ENCODE results near the gene RAB22A.

Gene RAB22A, protein sequence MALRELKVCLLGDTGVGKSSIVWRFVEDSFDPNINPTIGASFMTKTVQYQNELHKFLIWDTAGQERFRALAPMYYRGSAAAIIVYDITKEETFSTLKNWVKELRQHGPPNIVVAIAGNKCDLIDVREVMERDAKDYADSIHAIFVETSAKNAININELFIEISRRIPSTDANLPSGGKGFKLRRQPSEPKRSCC

DNA sequence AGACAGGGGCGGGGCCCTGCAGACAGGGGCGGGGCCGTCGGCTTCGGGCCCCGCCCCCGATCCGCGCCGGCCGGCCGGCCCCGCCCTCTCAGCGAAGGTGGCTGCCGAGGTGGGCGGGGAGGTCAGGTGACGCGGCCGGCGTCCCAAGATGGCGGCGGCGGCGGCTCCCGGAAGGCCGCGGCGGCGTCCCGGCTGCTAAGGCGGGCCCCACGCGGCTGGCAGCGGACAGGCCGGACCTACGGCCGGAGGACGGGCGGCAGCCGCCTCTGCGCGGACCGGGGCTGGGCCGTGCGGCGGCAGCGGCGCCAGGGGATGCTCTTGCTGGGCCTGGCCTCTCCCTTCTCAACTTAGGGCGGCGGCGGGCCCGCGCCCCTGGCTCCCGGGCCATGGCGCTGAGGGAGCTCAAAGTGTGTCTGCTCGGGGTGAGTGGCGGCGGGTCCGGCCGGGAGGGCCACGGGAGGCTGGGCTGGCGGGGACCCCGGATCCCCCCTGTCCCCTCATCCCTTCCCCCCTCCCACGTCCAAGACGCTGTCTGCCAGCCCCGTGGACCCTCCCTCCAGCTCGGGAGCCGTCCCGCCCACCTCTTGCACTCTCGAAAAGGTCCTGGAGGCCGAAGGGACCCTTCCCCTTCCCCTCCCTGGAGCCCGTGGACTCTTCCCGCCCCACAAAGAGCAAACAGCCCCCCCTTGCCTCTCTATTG is at the start of gene RAB22A:
TSS of gene RAB22A (plus strand) at position 125 of the 700 bp plus-strand sequence. CDS start at position 387, 262 bp downstream.
- DNase-seq: peak; percentile 64

DNA sequence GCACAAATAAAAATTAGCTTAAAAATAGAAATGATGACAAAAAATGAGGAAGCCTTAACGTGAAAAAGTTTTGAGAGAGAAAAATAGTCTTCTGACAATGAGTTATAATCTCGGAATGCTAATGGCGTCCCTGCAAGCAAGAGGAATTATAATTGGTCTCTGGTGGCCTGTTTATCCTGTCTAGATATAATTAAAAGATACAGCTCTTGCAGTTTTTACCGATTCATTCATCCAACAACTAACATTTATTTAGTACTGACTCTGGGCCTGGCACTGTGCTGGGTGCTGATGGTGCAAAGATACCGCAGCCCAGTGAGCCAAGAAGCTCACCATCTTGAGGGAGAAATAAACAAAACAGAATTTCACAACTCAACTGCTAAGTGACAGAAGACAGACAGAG is 49.5 kb upstream of the RAB22A start:
- no peak for DNase-seq

DNA sequence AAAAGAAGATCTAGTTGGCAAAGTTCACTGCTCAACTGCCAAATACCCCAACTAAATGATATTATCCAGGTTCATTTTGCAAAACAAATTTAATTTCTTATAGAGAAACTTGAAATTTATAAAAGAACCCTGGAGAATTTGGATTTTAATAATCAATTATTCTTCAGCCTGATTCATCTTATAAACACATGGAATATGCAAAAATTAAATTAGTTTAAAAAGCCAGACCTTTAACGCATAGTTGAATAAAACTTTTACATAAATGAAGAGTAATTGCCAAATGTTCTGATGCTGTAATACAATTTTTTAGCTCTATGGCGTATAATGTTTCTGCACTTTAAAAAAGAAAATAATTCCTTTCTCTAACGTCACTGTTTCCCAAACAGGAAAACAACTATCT is 47.9 kb upstream of the RAB22A start:
- no peak for DNase-seq

DNA sequence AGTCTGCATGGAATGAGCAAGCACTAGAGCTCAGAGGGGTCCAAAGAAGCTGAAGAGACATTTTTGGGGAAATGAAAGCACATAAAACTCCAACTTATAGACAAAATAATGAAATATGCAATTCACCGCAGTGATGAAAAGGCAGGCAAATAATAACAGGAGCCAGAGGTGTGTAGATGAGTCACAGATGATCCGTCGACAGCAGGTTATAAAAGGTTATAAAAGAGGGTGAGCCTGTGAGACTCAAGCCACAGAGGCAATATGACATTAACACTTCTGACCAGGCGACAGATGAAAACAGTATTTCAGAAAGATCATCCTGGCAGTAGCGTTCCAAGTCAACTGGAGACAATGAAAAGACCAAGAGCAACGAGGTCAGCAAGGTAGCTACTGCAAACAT is 45.2 kb upstream of the RAB22A start:
- DNase-seq: no peak

- no peak for DNase-seq
These were observed 41.9 kb upstream of the RAB22A start for GRCh38 chr20:58267389-58268215.

GRCh38 chr20:58268421-58268821 is 41.1 kb upstream of the RAB22A start:
- DNase-seq: no peak

- no peak for DNase-seq
These were observed 40.4 kb upstream of the RAB22A start for GRCh38 chr20:58268936-58269619.

DNA sequence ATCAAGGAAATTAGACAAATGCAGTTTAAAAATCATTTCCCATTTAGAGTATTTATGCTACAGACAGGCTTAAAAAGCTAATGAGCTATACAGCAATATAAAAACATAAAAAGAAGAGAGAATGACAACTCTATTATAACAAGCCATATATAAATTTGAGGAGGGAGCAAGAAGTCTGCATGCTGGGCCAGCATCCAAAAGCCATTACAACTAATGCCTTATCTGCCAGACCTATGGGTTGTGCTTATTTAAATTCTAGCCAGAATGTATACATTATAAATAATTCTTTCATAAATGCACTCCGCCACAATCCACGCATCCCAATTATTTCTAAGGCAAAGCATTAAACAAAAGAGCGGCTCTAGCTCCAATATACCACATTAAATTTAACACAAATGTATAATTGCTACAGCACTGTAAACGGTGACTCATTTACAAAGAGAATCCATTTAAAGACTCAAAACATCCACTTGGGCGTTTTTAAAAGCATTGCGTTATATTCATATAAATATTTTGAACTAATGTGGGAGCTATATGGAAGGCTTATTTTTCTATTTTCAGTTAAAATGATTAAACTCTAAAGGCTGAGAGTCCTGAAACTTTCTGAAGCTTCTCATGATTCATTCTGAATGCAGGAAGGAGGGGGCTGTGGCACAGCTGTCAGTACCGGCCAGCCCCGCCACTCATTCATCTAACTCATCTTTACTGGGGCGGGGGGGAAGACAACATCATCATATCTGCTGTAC is 37.7 kb upstream of the RAB22A start:
- DNase-seq: no peak

- no peak for DNase-seq
These were observed 35.1 kb upstream of the RAB22A start for GRCh38 chr20:58274384-58274783.

- no peak for DNase-seq
These were observed 32.4 kb upstream of the RAB22A start for GRCh38 chr20:58277107-58277506.

GRCh38 chr20:58277578-58278472 is 31.7 kb upstream of the RAB22A start:
- no peak for DNase-seq

- DNase-seq: no peak
These were observed 22.8 kb upstream of the RAB22A start for GRCh38 chr20:58286729-58287128.

DNA sequence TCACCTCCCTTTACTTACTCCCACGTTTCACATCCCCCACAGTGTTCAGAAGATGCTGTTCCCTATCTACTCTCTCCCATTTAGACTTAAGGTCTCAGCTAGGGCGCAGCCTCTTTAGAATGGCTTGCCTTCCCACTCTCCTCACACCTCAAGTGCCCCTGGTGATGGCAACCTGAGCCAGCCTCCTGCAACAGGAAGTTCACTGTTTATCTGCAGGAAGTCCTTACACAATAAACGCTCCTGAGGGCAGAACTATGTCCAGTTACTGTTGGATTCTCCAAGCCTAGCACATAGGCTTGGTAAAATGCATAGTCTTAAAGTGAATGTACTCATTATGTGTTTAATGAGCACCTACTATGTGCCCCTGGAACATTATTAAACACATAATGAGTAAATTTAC is 21.9 kb upstream of the RAB22A start:
- peak; percentile 5 for DNase-seq

- DNase-seq: no peak
These were observed 20.4 kb upstream of the RAB22A start for GRCh38 chr20:58289143-58289542.

GRCh38 chr20:58293453-58293852 is 16.1 kb upstream of the RAB22A start:
- peak; percentile 5 for DNase-seq

GRCh38 chr20:58294497-58295455 is 14.7 kb upstream of the RAB22A start:
- DNase-seq: no peak

DNA sequence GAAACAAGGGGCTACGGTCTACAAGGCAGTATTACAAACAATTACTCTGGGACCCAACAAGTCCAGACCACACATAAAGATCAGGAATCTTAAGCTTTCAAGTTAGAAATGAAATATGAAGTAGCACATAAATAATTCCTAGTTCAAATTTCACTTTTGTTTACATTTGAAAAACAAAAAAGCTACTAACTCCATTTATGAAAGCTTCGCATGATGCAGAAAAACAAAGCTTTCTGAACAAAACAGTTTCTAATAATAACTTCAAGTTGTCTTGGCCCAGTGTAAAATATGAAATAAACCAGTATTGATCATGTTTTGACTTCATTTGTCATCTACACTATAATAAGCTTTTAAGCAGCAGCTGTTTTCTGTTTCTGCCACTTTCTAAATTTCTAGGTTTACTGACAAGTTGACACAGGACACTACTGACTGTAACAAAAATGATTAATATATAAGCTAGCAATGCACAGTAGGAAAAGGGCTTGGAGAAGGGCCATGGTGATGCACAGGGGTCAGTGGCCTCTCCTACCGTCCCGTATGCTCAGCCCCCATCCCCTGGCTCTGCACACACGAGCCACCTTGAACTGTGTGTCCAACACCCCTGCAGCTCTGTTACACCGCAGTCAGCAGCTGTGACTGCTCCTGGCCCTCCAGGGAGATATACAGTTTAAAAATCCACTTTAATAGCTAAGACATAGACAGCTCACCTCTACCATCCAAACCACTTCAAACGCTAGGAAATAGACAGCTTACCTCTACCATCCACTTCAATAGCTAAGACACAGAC is 13.3 kb upstream of the RAB22A start:
- DNase-seq: no peak

- DNase-seq: no peak
These were observed 12.1 kb upstream of the RAB22A start for GRCh38 chr20:58297394-58297793.

DNA sequence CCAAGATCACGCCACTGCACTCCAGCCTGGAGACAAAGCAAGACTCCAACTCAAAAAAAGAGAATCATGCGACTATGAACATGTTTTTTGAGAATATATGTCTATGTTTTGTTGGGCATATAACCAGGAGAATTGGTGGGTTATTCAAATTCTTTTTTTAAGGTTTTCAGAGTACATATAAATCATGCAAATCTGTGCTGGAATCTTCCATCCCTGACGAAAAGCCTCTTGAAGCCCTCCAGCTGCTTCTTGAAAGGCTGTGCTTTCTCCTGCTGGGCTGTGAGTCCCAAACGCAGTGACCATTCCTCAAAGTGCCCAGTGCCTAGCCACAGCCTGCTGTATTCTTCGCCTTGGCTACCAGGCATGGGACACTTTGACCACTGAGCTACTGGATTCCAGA is 9.2 kb upstream of the RAB22A start:
- no peak for DNase-seq

Data from NCI-H2029 (cell line).